Esophagus muscularis mucosa (tissue), 4 donors: Measurements from ENCODE around the gene GPATCH11.

ENCODE experiments used
- CTCF ChIP-seq, 3 experiments: fragments of 200-600 bp in 2 of 3; fragments of 450-650 bp in 1 of 3; sonication (generic) in 2 of 3; IDR thresholded peaks; one replicate each; pipeline ENCODE4 v1.5.1; 2017 to 2019; ENCODE audit warnings: antibody characterized with exemption in 3 of 3, mild to moderate bottlenecking in 2 of 3, moderate library complexity in 1 of 3
- EP300 ChIP-seq: sonication (generic); formaldehyde crosslinking; IDR thresholded peaks from one replicate; pipeline ENCODE4 v1.6.1; 2017; ENCODE audit warnings: antibody characterized with exemption
- POLR2A ChIP-seq: fragments of 450-650 bp; IDR thresholded peaks from one replicate; pipeline ENCODE4 v1.6.1; 2017; ENCODE audit warnings: antibody characterized with exemption, moderate library complexity, mild to moderate bottlenecking, low read depth
- POLR2AphosphoS5 ChIP-seq, 2 donors: sonication (generic); formaldehyde crosslinking; IDR thresholded peaks; one replicate each; pipeline ENCODE4 v1.6.1; 2017; ENCODE audit warnings: antibody characterized with exemption in 2 of 2

GRCh38 chr2:37142546-37142945, 58.2 kb downstream of the GPATCH11 start:
- TF ChIP-seq CTCF (IDR thresholded peaks at IDR 0.05) (no peak), POLR2AphosphoS5 (IDR thresholded peaks at IDR 0.05) (no peak), EP300 (no peak), POLR2A (no peak)
